Panc1 (cell line): ENCODE measurements around the gene ZDHHC19. TPM values are rescaled to one million over a fixed set of nuclear protein-coding genes. Genes with fewer than 3 reads are reported as not detected.

ENCODE experiments used
- ATAC-seq: fragments of 200-7000 bp; cut with Tn5 transposase; 2 replicates; pipeline ENCODE4 v1.9.1; 2020; ENCODE audit warnings: mild to moderate bottlenecking, moderate library complexity
- BruUV-seq: library from RNA; stranded (reverse); fragments of 400-500 nt; replicated peaks from 2 replicates; lab custom pipeline; 2021; lab: Mats Ljungman, UMichigan
- CTCF ChIA-PET: fragments of 300-600 bp; sonication (Branson Sonifier 250); formaldehyde crosslinking; loops from one replicate; lab custom pipeline; 2022; ENCODE audit warnings: antibody characterized with exemption; lab: Charles Lee
- POLR2A ChIA-PET: fragments of 300-600 bp; sonication (Branson Sonifier 250); formaldehyde crosslinking; loops from one replicate; lab custom pipeline; 2022; ENCODE audit warnings: antibody characterized with exemption; lab: Charles Lee
- DNase-seq: peaks from one replicate; pipeline ENCODE4 v3.0.0-alpha.2; 2010; ENCODE audit warnings: low read depth, low spot score
- H3K27ac ChIP-seq: 2 replicates; pipeline ENCODE4 v1.5.1; 2011; ENCODE audit warnings: mild to moderate bottlenecking, low read length, inconsistent platforms
- H3K27me3 ChIP-seq: fragments of 200-500 bp; sonication (Bioruptor generic); 2 replicates; pipeline ENCODE4 v1.6.0; 2014; ENCODE audit warnings: low read length, inconsistent platforms; ENCODE audit not compliant: control insufficient read depth, insufficient read depth
- H3K36me3 ChIP-seq: fragments of 200-500 bp; sonication (Bioruptor generic); 2 replicates; pipeline ENCODE4 v1.5.1; 2014; ENCODE audit warnings: inconsistent platforms, mild to moderate bottlenecking, low read length, moderate library complexity; ENCODE audit not compliant: control insufficient read depth, insufficient read depth
- H3K4me1 ChIP-seq: 2 replicates; pipeline ENCODE4 v1.5.1; 2011; ENCODE audit warnings: inconsistent platforms, mild to moderate bottlenecking, low read length, moderate library complexity; ENCODE audit not compliant: control insufficient read depth, insufficient read depth
- H3K4me3 ChIP-seq, 2 experiments: 2 replicates each; pipeline ENCODE4 v1.5.1; 2011 to 2012; ENCODE audit warnings: low read depth in 2 of 2, low read length in 2 of 2, mild to moderate bottlenecking in 2 of 2, inconsistent platforms in 1 of 2, moderate library complexity in 1 of 2
- H3K9me3 ChIP-seq: fragments of 200-500 bp; sonication (Bioruptor generic); 2 replicates; pipeline ENCODE4 v1.5.1; 2014; ENCODE audit warnings: low read depth, mild to moderate bottlenecking, inconsistent platforms, low read length, moderate library complexity; ENCODE audit not compliant: control insufficient read depth, insufficient read depth
- POLR2AphosphoS5 ChIP-seq: IDR thresholded peaks from 2 replicates; pipeline ENCODE4 v1.6.1; 2012; ENCODE audit warnings: mild to moderate bottlenecking, low read depth, low read length, moderate library complexity
- SIN3A ChIP-seq: IDR thresholded peaks from 2 replicates; pipeline ENCODE4 v1.6.1; 2012; ENCODE audit warnings: low read depth, mild to moderate bottlenecking, low read length, moderate library complexity, borderline replicate concordance; ENCODE audit not compliant: insufficient read depth
- TCF7L2 ChIP-seq: IDR thresholded peaks from 2 replicates; pipeline ENCODE4 v1.6.1; 2011; ENCODE audit warnings: mild to moderate bottlenecking, low read depth, low read length, inconsistent platforms
- in situ Hi-C: cut with HindIII; loops from 2 replicates; pipeline ENCODE4 v1.10.0; 2016; ENCODE audit warnings: low sequenced_read_pairs, low pct_unique_long_range_greater_than_20kb
- intact Hi-C: fragments of 100-400 bp; cut with micrococcal nuclease; formaldehyde crosslinking; loops from one replicate; pipeline ENCODE4 v1.10.0; 2022; ENCODE audit not compliant: unreplicated experiment
- total RNA-seq: library from RNA; stranded (reverse); gene quantifications from one replicate; pipeline ENCODE4 v1.2.1, GENCODE V29; 2021; ENCODE audit not compliant: unreplicated experiment
- TF ChIP-seq, protein P1 (sequence below), 2 experiments: IDR thresholded peaks; 2 replicates each; pipeline ENCODE4 v1.6.1; 2011 to 2012; ENCODE audit warnings: low read depth in 2 of 2, control low read depth in 1 of 2, low read length in 1 of 2, mild to moderate bottlenecking in 1 of 2, moderate library complexity in 1 of 2; ENCODE audit not compliant: insufficient read depth in 1 of 2
- TF ChIP-seq, protein P2 (sequence below): fragments of 450-650 bp; IDR thresholded peaks from 2 replicates; pipeline ENCODE4 v1.5.1; 2017; ENCODE audit warnings: mild to moderate bottlenecking

The ZDHHC19 gene
- total RNA-seq, 1 experiment from 2014 or later = 0.33 TPM

DNA sequence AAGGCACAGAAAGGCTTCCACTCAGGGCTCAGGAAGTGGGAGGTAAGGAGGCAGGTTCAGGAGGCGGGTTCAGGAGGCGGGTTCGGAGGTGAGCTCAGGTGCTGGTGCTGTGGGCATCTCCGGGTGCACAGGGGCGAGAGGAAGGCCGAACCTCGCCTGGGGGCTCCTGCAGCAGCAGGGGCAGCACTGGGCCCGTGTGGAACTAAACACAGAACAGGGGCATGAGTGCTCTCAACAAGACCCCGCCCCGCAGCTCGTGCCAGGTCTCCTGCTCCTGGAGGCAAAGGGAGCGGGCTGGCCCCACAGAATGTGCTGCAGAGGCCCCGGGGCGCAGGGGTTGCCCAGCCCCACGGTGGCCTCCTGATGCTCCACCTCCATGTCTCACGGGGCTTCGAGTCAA lies 13.7 kb downstream of the ZDHHC19 start:
- peaks cover 11% of the 10 kb centered on the region; the same call in 1 of the 2 replicates for H3K4me1 ChIP-seq
- no TSS peak for BruUV-seq
- DNase-seq (no peak), ATAC-seq (no peak)
- no peaks in the 10 kb centered on the region for H3K36me3 ChIP-seq
- no peak overlapping the region for H3K27ac ChIP-seq
- TF ChIP-seq TCF7L2 = no peak
- no peak for TF ChIP-seq POLR2AphosphoS5
- TF ChIP-seq, protein P1, sequence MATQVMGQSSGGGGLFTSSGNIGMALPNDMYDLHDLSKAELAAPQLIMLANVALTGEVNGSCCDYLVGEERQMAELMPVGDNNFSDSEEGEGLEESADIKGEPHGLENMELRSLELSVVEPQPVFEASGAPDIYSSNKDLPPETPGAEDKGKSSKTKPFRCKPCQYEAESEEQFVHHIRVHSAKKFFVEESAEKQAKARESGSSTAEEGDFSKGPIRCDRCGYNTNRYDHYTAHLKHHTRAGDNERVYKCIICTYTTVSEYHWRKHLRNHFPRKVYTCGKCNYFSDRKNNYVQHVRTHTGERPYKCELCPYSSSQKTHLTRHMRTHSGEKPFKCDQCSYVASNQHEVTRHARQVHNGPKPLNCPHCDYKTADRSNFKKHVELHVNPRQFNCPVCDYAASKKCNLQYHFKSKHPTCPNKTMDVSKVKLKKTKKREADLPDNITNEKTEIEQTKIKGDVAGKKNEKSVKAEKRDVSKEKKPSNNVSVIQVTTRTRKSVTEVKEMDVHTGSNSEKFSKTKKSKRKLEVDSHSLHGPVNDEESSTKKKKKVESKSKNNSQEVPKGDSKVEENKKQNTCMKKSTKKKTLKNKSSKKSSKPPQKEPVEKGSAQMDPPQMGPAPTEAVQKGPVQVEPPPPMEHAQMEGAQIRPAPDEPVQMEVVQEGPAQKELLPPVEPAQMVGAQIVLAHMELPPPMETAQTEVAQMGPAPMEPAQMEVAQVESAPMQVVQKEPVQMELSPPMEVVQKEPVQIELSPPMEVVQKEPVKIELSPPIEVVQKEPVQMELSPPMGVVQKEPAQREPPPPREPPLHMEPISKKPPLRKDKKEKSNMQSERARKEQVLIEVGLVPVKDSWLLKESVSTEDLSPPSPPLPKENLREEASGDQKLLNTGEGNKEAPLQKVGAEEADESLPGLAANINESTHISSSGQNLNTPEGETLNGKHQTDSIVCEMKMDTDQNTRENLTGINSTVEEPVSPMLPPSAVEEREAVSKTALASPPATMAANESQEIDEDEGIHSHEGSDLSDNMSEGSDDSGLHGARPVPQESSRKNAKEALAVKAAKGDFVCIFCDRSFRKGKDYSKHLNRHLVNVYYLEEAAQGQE (IDR thresholded peaks at IDR 0.05; ENCODE audit: insufficient read depth in 1 of 2, low read depth in 2 of 2, low read length in 1 of 2) = no peak
- TF ChIP-seq, protein P2, sequence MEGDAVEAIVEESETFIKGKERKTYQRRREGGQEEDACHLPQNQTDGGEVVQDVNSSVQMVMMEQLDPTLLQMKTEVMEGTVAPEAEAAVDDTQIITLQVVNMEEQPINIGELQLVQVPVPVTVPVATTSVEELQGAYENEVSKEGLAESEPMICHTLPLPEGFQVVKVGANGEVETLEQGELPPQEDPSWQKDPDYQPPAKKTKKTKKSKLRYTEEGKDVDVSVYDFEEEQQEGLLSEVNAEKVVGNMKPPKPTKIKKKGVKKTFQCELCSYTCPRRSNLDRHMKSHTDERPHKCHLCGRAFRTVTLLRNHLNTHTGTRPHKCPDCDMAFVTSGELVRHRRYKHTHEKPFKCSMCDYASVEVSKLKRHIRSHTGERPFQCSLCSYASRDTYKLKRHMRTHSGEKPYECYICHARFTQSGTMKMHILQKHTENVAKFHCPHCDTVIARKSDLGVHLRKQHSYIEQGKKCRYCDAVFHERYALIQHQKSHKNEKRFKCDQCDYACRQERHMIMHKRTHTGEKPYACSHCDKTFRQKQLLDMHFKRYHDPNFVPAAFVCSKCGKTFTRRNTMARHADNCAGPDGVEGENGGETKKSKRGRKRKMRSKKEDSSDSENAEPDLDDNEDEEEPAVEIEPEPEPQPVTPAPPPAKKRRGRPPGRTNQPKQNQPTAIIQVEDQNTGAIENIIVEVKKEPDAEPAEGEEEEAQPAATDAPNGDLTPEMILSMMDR = no peak
- no peak for TF ChIP-seq SIN3A
- CTCF ChIA-PET = interaction anchor here (3.0 kb wide), 1 partner anchor 124 kb away, joined by 15 read pairs; no protein-coding TSS in a partner anchor
- intact Hi-C loops = loop anchor here (2.0 kb wide), 1 partner anchor 171 kb away; no protein-coding TSS in a partner anchor
- H3K9me3 ChIP-seq = no peaks in the 10 kb centered on the region
- no peak overlapping the region for H3K4me3 ChIP-seq
- H3K27me3 ChIP-seq = no peaks in the 10 kb centered on the region
- in situ Hi-C loops = loop anchor here (25.0 kb wide), 1 partner anchor 110 kb away; the partner anchor contains the start of gene TFRC
- POLR2A ChIA-PET = interaction anchor here (0.6 kb wide), 1 partner anchor 118 kb away, joined by 4 read pairs; no protein-coding TSS in a partner anchor

DNA sequence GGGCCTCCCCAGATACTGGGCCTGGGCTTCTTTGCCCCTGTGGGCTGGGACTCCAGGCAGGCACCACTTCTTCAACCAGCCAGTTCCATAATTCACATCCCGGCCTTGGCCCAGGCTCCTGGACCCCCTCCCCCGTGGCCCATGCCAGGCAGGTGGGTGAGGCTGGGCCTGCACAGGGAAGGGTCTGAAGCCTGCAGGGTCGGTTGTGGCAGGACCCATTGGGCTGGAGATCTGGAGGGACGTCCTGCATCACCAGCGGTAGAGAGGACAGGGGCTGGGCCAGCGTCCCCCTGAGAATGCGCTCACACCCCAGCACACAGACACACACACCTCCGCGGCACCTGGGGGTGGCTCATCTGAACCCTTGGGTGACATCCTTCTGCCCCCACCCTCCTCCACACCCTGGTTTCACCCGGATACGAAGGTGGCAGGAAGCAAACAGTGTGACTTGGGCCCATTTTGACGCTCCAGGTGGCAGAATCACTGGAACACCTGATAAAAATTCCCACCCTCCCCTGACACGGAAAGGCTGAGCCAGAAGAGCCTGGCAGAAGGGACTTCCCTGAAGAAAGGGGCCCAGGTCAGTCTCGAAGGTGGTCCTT lies 15.4 kb downstream of the ZDHHC19 start:
- POLR2A ChIA-PET = no interaction called here
- Histone ChIP-seq H3K36me3 (no peaks in the 10 kb centered on the region), H3K27ac (no peak overlapping the region), H3K9me3 (no peaks in the 10 kb centered on the region), H3K27me3 (no peaks in the 10 kb centered on the region), H3K4me1 (peaks cover 11% of the 10 kb centered on the region; the same call in 1 of the 2 replicates), H3K4me3 (no peak overlapping the region)
- TF ChIP-seq POLR2AphosphoS5 = no peak
- TF ChIP-seq, protein P1 (IDR thresholded peaks at IDR 0.05; ENCODE audit: insufficient read depth in 1 of 2, low read depth in 2 of 2, low read length in 1 of 2) = 0 out of 4 replicates have a peak, but pooled peaks of 1 of the 2 experiments have one; percentile 7
- no peak for TF ChIP-seq SIN3A
- no TSS peak for BruUV-seq
- CTCF ChIA-PET = interaction anchor here (1.0 to 3.0 kb wide), 3 partner anchors 9 to 149 kb away, joined by 3 to 15 read pairs (median 3); no protein-coding TSS in a partner anchor
- DNase-seq = no peak
- no peak for ATAC-seq
- in situ Hi-C loops = loop anchor here (25.0 kb wide), 1 partner anchor 108 kb away; the partner anchor contains the start of gene TFRC
- intact Hi-C loops = loop anchor here (1.0 to 2.0 kb wide), 2 partner anchors 122 to 169 kb away; no protein-coding TSS in a partner anchor
